Neuronal stem cell (in vitro differentiated cells): Measurements from ENCODE around the gene EEIG2.

Source experiments
- DNase-seq: peaks from one replicate; pipeline ENCODE4 v3.0.0-alpha.2; 2013; ENCODE audit warnings: low spot score
- H2AFZ ChIP-seq: one replicate; pipeline ENCODE4 v1.6.1; 2013; ENCODE audit warnings: mild to moderate bottlenecking, low read length, inconsistent platforms
- H2AK5ac ChIP-seq: 2 replicates; pipeline ENCODE4 v1.6.1; 2013; ENCODE audit warnings: low read depth, mild to moderate bottlenecking, inconsistent platforms, low read length, moderate library complexity, mixed read lengths
- H2BK120ac ChIP-seq: 2 replicates; pipeline ENCODE4 v1.6.1; 2013; ENCODE audit warnings: low read depth, mild to moderate bottlenecking, inconsistent platforms, low read length, moderate library complexity, mixed read lengths
- H2BK12ac ChIP-seq: one replicate; pipeline ENCODE4 v1.6.1; 2013; ENCODE audit warnings: low read length, inconsistent platforms
- H2BK15ac ChIP-seq: 2 replicates; pipeline ENCODE4 v1.6.1; 2013; ENCODE audit warnings: mild to moderate bottlenecking, low read length, inconsistent platforms, mixed read lengths
- H2BK5ac ChIP-seq: one replicate; pipeline ENCODE4 v1.6.1; 2013; ENCODE audit warnings: inconsistent platforms, mild to moderate bottlenecking, low read length, moderate library complexity
- H3K14ac ChIP-seq: one replicate; pipeline ENCODE4 v1.6.1; 2013; ENCODE audit warnings: low read length, inconsistent platforms
- H3K18ac ChIP-seq: 2 replicates; pipeline ENCODE4 v1.6.1; 2013; ENCODE audit warnings: low read length, inconsistent platforms
- H3K23ac ChIP-seq: 2 replicates; pipeline ENCODE4 v1.6.1; 2013; ENCODE audit warnings: low read depth, mild to moderate bottlenecking, mixed read lengths, low read length, inconsistent platforms; ENCODE audit not compliant: poor library complexity
- H3K27ac ChIP-seq: replicated peaks from 3 replicates; pipeline ENCODE4 v1.5.1; 2013; ENCODE audit warnings: low read length, inconsistent platforms
- H3K27me3 ChIP-seq, 3 experiments: 2 replicates each; pipeline ENCODE4 v1.6.1; 2013; ENCODE audit warnings: low read length in 3 of 3, mild to moderate bottlenecking in 2 of 3, inconsistent platforms in 1 of 3, low read depth in 1 of 3, mixed read lengths in 1 of 3, moderate library complexity in 1 of 3; ENCODE audit not compliant: control insufficient read depth in 3 of 3, insufficient read depth in 3 of 3
- H3K36me3 ChIP-seq, 2 donors: replicated peaks in 1 of 2; 2 replicates each; pipeline ENCODE4 v1.6.1; 2013; ENCODE audit warnings: low read length in 2 of 2; ENCODE audit not compliant: control insufficient read depth in 2 of 2, insufficient read depth in 2 of 2
- H3K4ac ChIP-seq: 2 replicates; pipeline ENCODE4 v1.6.1; 2013; ENCODE audit warnings: inconsistent platforms, mild to moderate bottlenecking, low read length, moderate library complexity
- H3K4me1 ChIP-seq, 2 donors: 1 replicate in 1 of 2; 2 replicates in 1 of 2; pipeline ENCODE4 v1.6.1; 2013; ENCODE audit warnings: low read length in 2 of 2, low read depth in 1 of 2; ENCODE audit not compliant: control insufficient read depth in 2 of 2, insufficient read depth in 1 of 2
- H3K4me2 ChIP-seq: one replicate; pipeline ENCODE4 v1.6.1; 2013; ENCODE audit warnings: mild to moderate bottlenecking, low read length, inconsistent platforms; ENCODE audit not compliant: insufficient read depth, poor library complexity, severe bottlenecking
- H3K4me3 ChIP-seq, 2 donors: 2 replicates each; pipeline ENCODE4 v1.5.1; 2013; ENCODE audit warnings: low read length in 2 of 2, mild to moderate bottlenecking in 2 of 2, inconsistent platforms in 1 of 2, moderate library complexity in 1 of 2
- H3K79me1 ChIP-seq: one replicate; pipeline ENCODE4 v1.6.1; 2013; ENCODE audit warnings: low read depth, mild to moderate bottlenecking, inconsistent platforms, low read length, moderate library complexity
- H3K9ac ChIP-seq: one replicate; pipeline ENCODE4 v1.6.1; 2013; ENCODE audit warnings: mild to moderate bottlenecking, low read depth, low read length, inconsistent platforms; ENCODE audit not compliant: poor library complexity
- H3K9me3 ChIP-seq, 2 donors: replicated peaks in 1 of 2; 2 replicates each; pipeline versions ENCODE3 to v1.6.1; 2013; ENCODE audit warnings: low read length in 2 of 2, mild to moderate bottlenecking in 2 of 2, inconsistent platforms in 1 of 2, low read depth in 1 of 2, mixed read lengths in 1 of 2, moderate library complexity in 1 of 2; ENCODE audit not compliant: control insufficient read depth in 2 of 2, insufficient read depth in 1 of 2
- H4K8ac ChIP-seq: one replicate; pipeline ENCODE4 v1.6.1; 2013; ENCODE audit warnings: low read depth, mild to moderate bottlenecking, inconsistent platforms, low read length, moderate library complexity
- H4K91ac ChIP-seq: one replicate; pipeline ENCODE4 v1.6.1; 2013; ENCODE audit warnings: low read length, low read depth, mild to moderate bottlenecking, inconsistent platforms; ENCODE audit not compliant: poor library complexity
- WGBS, 2 donors: extraction: QIAGEN DNeasy Blood & Tissue Kit; methylation state at CpG; one replicate each; pipeline ENCODE4 v1.1.7; 2013; ENCODE audit warnings: missing lambda C conversion rate in 2 of 2, mixed read lengths in 1 of 2; ENCODE audit not compliant: insufficient read length in 2 of 2, insufficient replicate concordance in 1 of 2; ENCODE audit errors: extremely low coverage in 2 of 2; 5-methylcytosine and 5-hydroxymethylcytosine counted together

EEIG2 gene

GRCh38 chr1:108554682-108555427 lies 5.0 kb upstream of the EEIG2 start:
- H3K4me2 ChIP-seq = no peak overlapping the region
- H3K79me1 ChIP-seq = no peaks in the 10 kb centered on the region
- no CpG with 5 or more reads among the region's 4 CpGs for WGBS, 2 donors

GRCh38 chr1:108556066-108556465 lies 3.8 kb upstream of the EEIG2 start:
- no peak overlapping the region for H2AK5ac ChIP-seq
- H2BK5ac ChIP-seq = no peak overlapping the region
- H2BK120ac ChIP-seq = no peak overlapping the region
- no peaks in the 10 kb centered on the region for H3K9me3 ChIP-seq
- H2AFZ ChIP-seq = no peak overlapping the region
- no peak overlapping the region for H4K91ac ChIP-seq
- peaks cover 1 to 6% of the 10 kb centered on the region in 2 donors for H3K4me1 ChIP-seq
- H3K27me3 ChIP-seq = peaks cover 0 to 40% (median 0%) of the 10 kb centered on the region in 3 experiments
- no peaks in the 10 kb centered on the region for H3K36me3 ChIP-seq
- no peak overlapping the region for H3K14ac ChIP-seq
- no peak overlapping the region for H4K8ac ChIP-seq
- no peak overlapping the region for H3K27ac ChIP-seq
- no peak overlapping the region for H2BK15ac ChIP-seq
- no peak overlapping the region for H3K4ac ChIP-seq
- no peak overlapping the region for H3K9ac ChIP-seq
- H3K4me3 ChIP-seq = no peak overlapping the region
- H2BK12ac ChIP-seq = no peak overlapping the region
- DNase-seq = no peak
- no peaks in the 10 kb centered on the region for H3K79me1 ChIP-seq
- no peak overlapping the region for H3K18ac ChIP-seq
- H3K4me2 ChIP-seq = no peak overlapping the region
- H3K23ac ChIP-seq = no peak overlapping the region

More at GRCh38 chr1:108554682-108555427, 5.0 kb upstream of the EEIG2 start:
- H3K36me3 ChIP-seq = no peaks in the 10 kb centered on the region
- no peak overlapping the region for H3K9ac ChIP-seq
- no peaks in the 10 kb centered on the region for H3K9me3 ChIP-seq
- H3K4ac ChIP-seq = no peak overlapping the region
- no peak overlapping the region for H2BK12ac ChIP-seq
- peaks cover 0 to 45% (median 0%) of the 10 kb centered on the region in 3 experiments for H3K27me3 ChIP-seq
- H3K23ac ChIP-seq = no peak overlapping the region
- no peak overlapping the region for H2AK5ac ChIP-seq
- H2BK5ac ChIP-seq = no peak overlapping the region
- H3K18ac ChIP-seq = no peak overlapping the region
- H2BK120ac ChIP-seq = no peak overlapping the region
- no peak for DNase-seq
- H2BK15ac ChIP-seq = no peak overlapping the region
- no peak overlapping the region for H3K27ac ChIP-seq
- no peak overlapping the region for H4K91ac ChIP-seq
- H3K14ac ChIP-seq = no peak overlapping the region
- H4K8ac ChIP-seq = no peak overlapping the region
- H3K4me3 ChIP-seq = no peak overlapping the region
- H2AFZ ChIP-seq = no peak overlapping the region
- peaks cover 0 to 6% of the 10 kb centered on the region in 2 donors for H3K4me1 ChIP-seq

- WGBS, 2 donors = no CpG with 5 or more reads among the region's 4 CpGs
- no peaks in the 10 kb centered on the region for H3K79me1 ChIP-seq
- H3K9ac ChIP-seq = no peak overlapping the region
- no peak overlapping the region for H4K91ac ChIP-seq
- no peak overlapping the region for H2BK5ac ChIP-seq
- no peak overlapping the region for H3K4me2 ChIP-seq
- no peak overlapping the region for H2AK5ac ChIP-seq
- H2BK15ac ChIP-seq = no peak overlapping the region
- peaks cover 1 to 6% of the 10 kb centered on the region in 2 donors for H3K4me1 ChIP-seq
- H2BK12ac ChIP-seq = no peak overlapping the region
- H3K23ac ChIP-seq = no peak overlapping the region
- no peak overlapping the region for H4K8ac ChIP-seq
- H3K14ac ChIP-seq = no peak overlapping the region
- no peaks in the 10 kb centered on the region for H3K36me3 ChIP-seq
- no peak for DNase-seq
- no peak overlapping the region for H3K4me3 ChIP-seq
- H3K18ac ChIP-seq = no peak overlapping the region
- peaks cover 0 to 40% (median 0%) of the 10 kb centered on the region in 3 experiments for H3K27me3 ChIP-seq
- H2AFZ ChIP-seq = no peak overlapping the region
- H2BK120ac ChIP-seq = no peak overlapping the region
- H3K4ac ChIP-seq = no peak overlapping the region
- H3K27ac ChIP-seq = no peak overlapping the region
- H3K9me3 ChIP-seq = no peaks in the 10 kb centered on the region
Observed at GRCh38 chr1:108556499-108556898, 3.4 kb upstream of the EEIG2 start.

- Histone ChIP-seq H2AK5ac (no peak overlapping the region), H4K8ac (no peak overlapping the region), H3K23ac (no peak overlapping the region), H4K91ac (no peak overlapping the region), H2BK12ac (no peak overlapping the region), H3K4me3 (no peak overlapping the region), H3K79me1 (no peaks in the 10 kb centered on the region), H3K18ac (no peak overlapping the region), H2AFZ (peak overlapping the region; percentile 30), H2BK5ac (no peak overlapping the region), H2BK15ac (no peak overlapping the region), H3K4me2 (no peak overlapping the region), H3K27me3 (peaks cover 0 to 39% (median 0%) of the 10 kb centered on the region in 3 experiments), H2BK120ac (no peak overlapping the region), H3K4ac (no peak overlapping the region), H3K4me1 (peaks cover 1 to 6% of the 10 kb centered on the region in 2 donors), H3K27ac (no peak overlapping the region), H3K9me3 (no peaks in the 10 kb centered on the region), H3K36me3 (no peaks in the 10 kb centered on the region), H3K14ac (no peak overlapping the region), H3K9ac (no peak overlapping the region)
- no peak for DNase-seq
Observed at GRCh38 chr1:108557296-108557695, 2.6 kb upstream of the EEIG2 start.
